Liver (tissue), 9 donors: ENCODE results near the gene MED12L. TPM values are rescaled to one million over a fixed set of nuclear protein-coding genes. Genes with fewer than 3 reads are reported as not detected.
A peak's percentile ranks its signal among the peaks of the same experiment; 100 is the strongest.

ENCODE experiments used
- DNase-seq: peaks from one replicate; pipeline ENCODE4 v3.0.0-alpha.2; 2017; ENCODE audit warnings: low spot score
- H3K27ac ChIP-seq, 2 donors: one replicate each; pipeline ENCODE4 v1.7.0; 2013; ENCODE audit warnings: inconsistent platforms in 2 of 2, low read length in 2 of 2, control low read depth in 1 of 2, low read depth in 1 of 2, mild to moderate bottlenecking in 1 of 2
- H3K27me3 ChIP-seq, 4 donors: one replicate each; pipeline versions ENCODE4 v1.6.1 to v1.7.0; 2013; ENCODE audit warnings: low read length in 3 of 4, inconsistent platforms in 1 of 4, mild to moderate bottlenecking in 1 of 4, moderate library complexity in 1 of 4; ENCODE audit not compliant: control insufficient read depth in 4 of 4, insufficient read depth in 4 of 4
- H3K36me3 ChIP-seq, 4 donors: one replicate each; pipeline versions ENCODE4 v1.6.1 to v1.7.0; 2013; ENCODE audit warnings: low read length in 3 of 4, mild to moderate bottlenecking in 3 of 4, low read depth in 1 of 4, moderate library complexity in 1 of 4; ENCODE audit not compliant: control insufficient read depth in 4 of 4, insufficient read depth in 3 of 4
- H3K4me1 ChIP-seq, 4 donors: one replicate each; pipeline versions ENCODE4 v1.6.1 to v1.7.0; 2013; ENCODE audit warnings: low read length in 3 of 4, mild to moderate bottlenecking in 3 of 4, moderate library complexity in 1 of 4; ENCODE audit not compliant: control insufficient read depth in 4 of 4, insufficient read depth in 4 of 4
- H3K4me3 ChIP-seq, 3 donors: one replicate each; pipeline versions ENCODE4 v1.6.1 to v1.7.0; 2013; ENCODE audit warnings: low read length in 3 of 3, control low read depth in 1 of 3, low read depth in 1 of 3, mild to moderate bottlenecking in 1 of 3
- H3K9ac ChIP-seq, 2 donors: one replicate each; pipeline ENCODE4 v1.7.0; 2013; ENCODE audit warnings: low read length in 2 of 2, mild to moderate bottlenecking in 2 of 2, moderate library complexity in 2 of 2, control low read depth in 1 of 2, low read depth in 1 of 2
- H3K9me3 ChIP-seq, 4 donors: one replicate each; pipeline versions ENCODE4 v1.6.1 to v1.7.0; 2013; ENCODE audit warnings: low read length in 3 of 4; ENCODE audit not compliant: control insufficient read depth in 4 of 4
- ATF3 ChIP-seq: IDR thresholded peaks from 2 replicates; pipeline ENCODE4 v1.6.1; 2016; ENCODE audit warnings: antibody characterized with exemption
- EGR1 ChIP-seq, 2 donors: IDR thresholded peaks; 2 replicates each; pipeline ENCODE4 v1.6.1; 2016 to 2018; ENCODE audit warnings: antibody characterized with exemption in 2 of 2, low read depth in 2 of 2
- FOXA1 ChIP-seq: IDR thresholded peaks from 2 replicates; pipeline ENCODE4 v1.6.1; 2016; ENCODE audit warnings: antibody characterized with exemption
- FOXA2 ChIP-seq: IDR thresholded peaks from 2 replicates; pipeline ENCODE4 v1.6.1; 2016; ENCODE audit warnings: antibody characterized with exemption
- GABPA ChIP-seq, 2 donors: IDR thresholded peaks in 1 of 2; conservative IDR thresholded peaks in 1 of 2; 2 replicates each; pipeline ENCODE4 v1.6.1; 2016; ENCODE audit warnings: antibody characterized with exemption in 2 of 2, mild to moderate bottlenecking in 1 of 2, moderate library complexity in 1 of 2
- HNF4A ChIP-seq, 2 donors: conservative IDR thresholded peaks; 2 replicates each; pipeline ENCODE4 v1.6.1; 2016; ENCODE audit warnings: antibody characterized with exemption in 2 of 2, mild to moderate bottlenecking in 2 of 2
- HNF4G ChIP-seq: IDR thresholded peaks from 2 replicates; pipeline ENCODE4 v1.6.1; 2016; ENCODE audit warnings: antibody characterized with exemption
- JUND ChIP-seq, 2 donors: IDR thresholded peaks; 2 replicates each; pipeline ENCODE4 v1.6.1; 2016; ENCODE audit warnings: antibody characterized with exemption in 2 of 2
- NR2F2 ChIP-seq: IDR thresholded peaks from 2 replicates; pipeline ENCODE4 v1.6.1; 2016; ENCODE audit warnings: antibody characterized with exemption
- RAD21 ChIP-seq, 2 donors: IDR thresholded peaks; 2 replicates each; pipeline ENCODE4 v1.6.1; 2016; ENCODE audit warnings: antibody characterized with exemption in 2 of 2, mild to moderate bottlenecking in 2 of 2
- RXRA ChIP-seq, 2 donors: IDR thresholded peaks; 2 replicates each; pipeline ENCODE4 v1.6.1; 2017 to 2018; ENCODE audit warnings: antibody characterized with exemption in 2 of 2, mild to moderate bottlenecking in 1 of 2
- SP1 ChIP-seq: IDR thresholded peaks from 2 replicates; pipeline ENCODE4 v1.6.1; 2018; ENCODE audit warnings: antibody characterized with exemption, mild to moderate bottlenecking
- WGBS: extraction: QIAGEN DNeasy Blood & Tissue Kit; methylation state at CpG from one replicate; pipeline ENCODE4 v1.1.7; 2013; 5-methylcytosine and 5-hydroxymethylcytosine counted together
- polyA plus RNA-seq, 2 donors: library from polyadenylated mRNA; stranded (reverse) in 1 of 2; unstranded in 1 of 2; fragments of 200-250 nt in 1 of 2; fragments of >200 nt in 1 of 2; fragmentation: Nextera tagmentation in 1 of 2; extraction: Ambion mirVana in 1 of 2; gene quantifications; one replicate each; pipeline versions ENCODE4 v1.2.1 to v1.2.3, GENCODE V29; 2013 to 2015
- total RNA-seq, 2 donors: library from RNA; depleted of rRNA; stranded (reverse); fragments of >200 nt; gene quantifications; one replicate each; pipeline ENCODE4 v1.2.3, GENCODE V29; 2014
- TF ChIP-seq, protein P1 (sequence below): IDR thresholded peaks from 2 replicates; pipeline ENCODE4 v1.6.1; 2016; ENCODE audit warnings: antibody characterized with exemption, mild to moderate bottlenecking
- TF ChIP-seq, protein P2 (sequence below): fragments of 150-350 bp; IDR thresholded peaks from 2 replicates; pipeline ENCODE4 v1.5.1; 2017; ENCODE audit warnings: improper control_type of control experiment, low read depth, low read length; ENCODE audit not compliant: missing input control
- TF ChIP-seq, protein P3 (sequence below): IDR thresholded peaks from 2 replicates; pipeline ENCODE4 v1.6.1; 2016; ENCODE audit warnings: antibody characterized with exemption
- TF ChIP-seq, protein P4 (sequence below): IDR thresholded peaks from 2 replicates; pipeline ENCODE4 v1.6.1; 2016; ENCODE audit warnings: antibody characterized with exemption
- donor health status: healthy.
- donor health status: healthy.
- donor health status: healthy.
- donor health status: healthy.
- donor health status: healthy.

Gene MED12L
- total and polyA plus RNA-seq, 4 donors = 0.02 to 2.1 (median 0.49) TPM

- no peaks in the 10 kb centered on the region for H3K9me3 ChIP-seq
- no peak for DNase-seq
- no peaks in the 10 kb centered on the region for H3K27me3 ChIP-seq
- 71% methylated on average over 1 of the region's 1 CpG for WGBS
- H3K4me1 ChIP-seq = peaks cover 0 to 4% (median 3%) of the 10 kb centered on the region in 4 donors
- no peak for TF ChIP-seq FOXA1
- TF ChIP-seq HNF4A (conservative IDR thresholded peaks at IDR 0.05) = no peak
- no peak overlapping the region for H3K9ac ChIP-seq
- no peak overlapping the region for H3K4me3 ChIP-seq
- H3K27ac ChIP-seq = no peak overlapping the region
- no peaks in the 10 kb centered on the region for H3K36me3 ChIP-seq
Observed at GRCh38 chr3:151146731-151147091, 61.2 kb downstream of the MED12L start.

GRCh38 chr3:151147299-151147698, 61.8 kb downstream of the MED12L start:
- no peak overlapping the region for H3K4me3 ChIP-seq
- DNase-seq = no peak
- no peak overlapping the region for H3K27ac ChIP-seq
- WGBS = 96% methylated on average over 3 of the region's 3 CpGs
- H3K36me3 ChIP-seq = no peaks in the 10 kb centered on the region
- H3K27me3 ChIP-seq = no peaks in the 10 kb centered on the region
- H3K9me3 ChIP-seq = no peaks in the 10 kb centered on the region
- no peak for TF ChIP-seq FOXA1
- TF ChIP-seq, protein P1, sequence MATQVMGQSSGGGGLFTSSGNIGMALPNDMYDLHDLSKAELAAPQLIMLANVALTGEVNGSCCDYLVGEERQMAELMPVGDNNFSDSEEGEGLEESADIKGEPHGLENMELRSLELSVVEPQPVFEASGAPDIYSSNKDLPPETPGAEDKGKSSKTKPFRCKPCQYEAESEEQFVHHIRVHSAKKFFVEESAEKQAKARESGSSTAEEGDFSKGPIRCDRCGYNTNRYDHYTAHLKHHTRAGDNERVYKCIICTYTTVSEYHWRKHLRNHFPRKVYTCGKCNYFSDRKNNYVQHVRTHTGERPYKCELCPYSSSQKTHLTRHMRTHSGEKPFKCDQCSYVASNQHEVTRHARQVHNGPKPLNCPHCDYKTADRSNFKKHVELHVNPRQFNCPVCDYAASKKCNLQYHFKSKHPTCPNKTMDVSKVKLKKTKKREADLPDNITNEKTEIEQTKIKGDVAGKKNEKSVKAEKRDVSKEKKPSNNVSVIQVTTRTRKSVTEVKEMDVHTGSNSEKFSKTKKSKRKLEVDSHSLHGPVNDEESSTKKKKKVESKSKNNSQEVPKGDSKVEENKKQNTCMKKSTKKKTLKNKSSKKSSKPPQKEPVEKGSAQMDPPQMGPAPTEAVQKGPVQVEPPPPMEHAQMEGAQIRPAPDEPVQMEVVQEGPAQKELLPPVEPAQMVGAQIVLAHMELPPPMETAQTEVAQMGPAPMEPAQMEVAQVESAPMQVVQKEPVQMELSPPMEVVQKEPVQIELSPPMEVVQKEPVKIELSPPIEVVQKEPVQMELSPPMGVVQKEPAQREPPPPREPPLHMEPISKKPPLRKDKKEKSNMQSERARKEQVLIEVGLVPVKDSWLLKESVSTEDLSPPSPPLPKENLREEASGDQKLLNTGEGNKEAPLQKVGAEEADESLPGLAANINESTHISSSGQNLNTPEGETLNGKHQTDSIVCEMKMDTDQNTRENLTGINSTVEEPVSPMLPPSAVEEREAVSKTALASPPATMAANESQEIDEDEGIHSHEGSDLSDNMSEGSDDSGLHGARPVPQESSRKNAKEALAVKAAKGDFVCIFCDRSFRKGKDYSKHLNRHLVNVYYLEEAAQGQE = no peak
- no peak for TF ChIP-seq NR2F2
- H3K4me1 ChIP-seq = peaks cover 0 to 4% (median 3%) of the 10 kb centered on the region in 4 donors
- no peak overlapping the region for H3K9ac ChIP-seq

DNA sequence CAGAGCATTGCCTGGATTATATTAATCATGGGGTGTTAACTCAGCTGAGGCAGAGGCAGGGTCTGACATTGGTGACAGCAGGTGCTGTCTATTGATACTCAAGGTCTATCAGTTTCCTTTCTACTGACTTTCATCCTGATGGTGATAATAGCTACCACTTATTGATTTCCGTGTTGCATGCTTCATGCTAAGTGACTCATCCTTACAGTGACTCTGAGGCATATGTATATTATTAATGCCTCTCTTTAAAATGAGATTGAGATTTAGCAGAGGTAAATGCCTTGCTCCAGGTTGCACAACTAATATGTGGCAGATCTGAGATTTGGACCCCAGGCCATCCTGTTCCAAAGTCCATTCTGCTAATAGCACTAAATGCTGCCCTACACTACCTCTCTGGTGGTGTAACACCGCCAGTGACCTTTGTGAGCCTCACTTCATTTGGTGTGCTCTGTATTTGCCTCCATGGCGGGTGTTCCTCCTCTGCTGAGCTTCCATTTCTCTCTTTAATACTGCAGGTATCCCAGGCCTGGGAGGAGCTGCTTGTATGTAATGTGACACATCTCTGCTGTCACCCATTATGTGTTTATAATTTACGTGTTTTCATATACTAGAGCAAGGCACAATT, 67.1 kb downstream of the MED12L start:
- Histone ChIP-seq H3K27me3 (no peaks in the 10 kb centered on the region), H3K4me1 (no peaks in the 10 kb centered on the region), H3K36me3 (no peaks in the 10 kb centered on the region), H3K9ac (no peak overlapping the region), H3K4me3 (no peak overlapping the region), H3K27ac (no peak overlapping the region), H3K9me3 (no peaks in the 10 kb centered on the region)
- DNase-seq = no peak
- 94% methylated on average over 4 of the region's 4 CpGs for WGBS
- TF ChIP-seq RAD21 (IDR thresholded peaks at IDR 0.05) = no peak
- no peak for TF ChIP-seq RXRA (IDR thresholded peaks at IDR 0.05)
- TF ChIP-seq, protein P2, sequence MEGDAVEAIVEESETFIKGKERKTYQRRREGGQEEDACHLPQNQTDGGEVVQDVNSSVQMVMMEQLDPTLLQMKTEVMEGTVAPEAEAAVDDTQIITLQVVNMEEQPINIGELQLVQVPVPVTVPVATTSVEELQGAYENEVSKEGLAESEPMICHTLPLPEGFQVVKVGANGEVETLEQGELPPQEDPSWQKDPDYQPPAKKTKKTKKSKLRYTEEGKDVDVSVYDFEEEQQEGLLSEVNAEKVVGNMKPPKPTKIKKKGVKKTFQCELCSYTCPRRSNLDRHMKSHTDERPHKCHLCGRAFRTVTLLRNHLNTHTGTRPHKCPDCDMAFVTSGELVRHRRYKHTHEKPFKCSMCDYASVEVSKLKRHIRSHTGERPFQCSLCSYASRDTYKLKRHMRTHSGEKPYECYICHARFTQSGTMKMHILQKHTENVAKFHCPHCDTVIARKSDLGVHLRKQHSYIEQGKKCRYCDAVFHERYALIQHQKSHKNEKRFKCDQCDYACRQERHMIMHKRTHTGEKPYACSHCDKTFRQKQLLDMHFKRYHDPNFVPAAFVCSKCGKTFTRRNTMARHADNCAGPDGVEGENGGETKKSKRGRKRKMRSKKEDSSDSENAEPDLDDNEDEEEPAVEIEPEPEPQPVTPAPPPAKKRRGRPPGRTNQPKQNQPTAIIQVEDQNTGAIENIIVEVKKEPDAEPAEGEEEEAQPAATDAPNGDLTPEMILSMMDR = no peak
- TF ChIP-seq GABPA (IDR thresholded peaks at IDR 0.05 in 1 of 2, conservative IDR thresholded peaks at IDR 0.05 in 1 of 2) = no peak
- no peak for TF ChIP-seq NR2F2
- no peak for TF ChIP-seq ATF3
- TF ChIP-seq FOXA1 = no peak
- no peak for TF ChIP-seq HNF4G
- peak; percentile 24 for TF ChIP-seq SP1
- TF ChIP-seq, protein P3, sequence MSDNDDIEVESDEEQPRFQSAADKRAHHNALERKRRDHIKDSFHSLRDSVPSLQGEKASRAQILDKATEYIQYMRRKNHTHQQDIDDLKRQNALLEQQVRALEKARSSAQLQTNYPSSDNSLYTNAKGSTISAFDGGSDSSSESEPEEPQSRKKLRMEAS = no peak
- TF ChIP-seq, protein P4, sequence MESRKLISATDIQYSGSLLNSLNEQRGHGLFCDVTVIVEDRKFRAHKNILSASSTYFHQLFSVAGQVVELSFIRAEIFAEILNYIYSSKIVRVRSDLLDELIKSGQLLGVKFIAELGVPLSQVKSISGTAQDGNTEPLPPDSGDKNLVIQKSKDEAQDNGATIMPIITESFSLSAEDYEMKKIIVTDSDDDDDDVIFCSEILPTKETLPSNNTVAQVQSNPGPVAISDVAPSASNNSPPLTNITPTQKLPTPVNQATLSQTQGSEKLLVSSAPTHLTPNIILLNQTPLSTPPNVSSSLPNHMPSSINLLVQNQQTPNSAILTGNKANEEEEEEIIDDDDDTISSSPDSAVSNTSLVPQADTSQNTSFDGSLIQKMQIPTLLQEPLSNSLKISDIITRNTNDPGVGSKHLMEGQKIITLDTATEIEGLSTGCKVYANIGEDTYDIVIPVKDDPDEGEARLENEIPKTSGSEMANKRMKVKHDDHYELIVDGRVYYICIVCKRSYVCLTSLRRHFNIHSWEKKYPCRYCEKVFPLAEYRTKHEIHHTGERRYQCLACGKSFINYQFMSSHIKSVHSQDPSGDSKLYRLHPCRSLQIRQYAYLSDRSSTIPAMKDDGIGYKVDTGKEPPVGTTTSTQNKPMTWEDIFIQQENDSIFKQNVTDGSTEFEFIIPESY = no peak
- TF ChIP-seq EGR1 (IDR thresholded peaks at IDR 0.05; ENCODE audit: low read depth in 2 of 2) = no peak
- peak; percentile 59 to 80 for TF ChIP-seq HNF4A (conservative IDR thresholded peaks at IDR 0.05)
- TF ChIP-seq, protein P1 = no peak
- no peak for TF ChIP-seq FOXA2
- no peak for TF ChIP-seq JUND (IDR thresholded peaks at IDR 0.05)
